NCI-H1694 treated with DMSO at 0.1 percent for 48 hours (cell line): ENCODE results near the gene TPPP2.

ENCODE experiments used
- DNase-seq: peaks from one replicate; lab custom pipeline; 2025; lab: John Stamatoyannopoulos, UW

The TPPP2 gene

GRCh38 chr14:21057803-21058675 is 28.0 kb downstream of the TPPP2 start, which contains the start of gene RNASE8:
Gene RNASE8, plus strand, starts transcription at chr14:21057822. Its CDS starts 71 bp downstream, at chr14:21057893.
- DNase-seq = no peak

- DNase-seq = no peak
Measured at GRCh38 chr14:21058903-21059302, 28.9 kb downstream of the TPPP2 start.

DNA sequence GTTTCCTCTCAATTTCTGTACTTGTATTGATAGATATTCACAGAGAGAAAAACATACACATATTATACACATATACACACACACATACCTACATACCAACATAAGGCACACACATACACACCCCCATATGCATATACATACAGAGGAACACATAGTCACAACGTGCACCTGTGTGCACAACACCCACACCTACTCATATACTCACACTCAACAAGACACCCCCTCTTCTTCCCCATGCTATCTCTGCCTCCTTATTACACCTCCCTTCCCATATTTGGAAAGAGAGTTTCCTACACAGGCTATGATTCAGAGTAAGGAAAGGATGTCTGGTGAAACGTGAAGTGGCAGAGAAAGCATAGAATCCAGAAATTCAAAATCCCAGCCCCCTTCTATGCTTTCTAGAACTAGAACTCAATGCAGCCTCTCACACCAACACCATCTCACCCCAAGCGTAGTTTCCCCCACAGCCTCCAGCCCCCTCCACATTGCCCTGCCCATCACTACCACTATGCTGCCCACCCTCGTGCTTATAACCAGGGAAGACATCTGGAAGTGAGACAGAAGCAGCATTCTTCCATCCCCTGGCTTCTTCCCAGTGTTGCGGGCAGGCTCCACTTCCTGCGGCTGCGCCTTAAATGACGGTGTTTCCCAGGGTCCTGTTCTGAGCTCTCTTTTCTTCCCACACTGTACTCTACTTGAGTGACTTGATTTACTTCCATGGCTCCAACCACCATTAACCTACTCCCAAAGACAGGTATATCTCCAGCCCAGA is 30.0 kb downstream of the TPPP2 start:
- DNase-seq = no peak

DNA sequence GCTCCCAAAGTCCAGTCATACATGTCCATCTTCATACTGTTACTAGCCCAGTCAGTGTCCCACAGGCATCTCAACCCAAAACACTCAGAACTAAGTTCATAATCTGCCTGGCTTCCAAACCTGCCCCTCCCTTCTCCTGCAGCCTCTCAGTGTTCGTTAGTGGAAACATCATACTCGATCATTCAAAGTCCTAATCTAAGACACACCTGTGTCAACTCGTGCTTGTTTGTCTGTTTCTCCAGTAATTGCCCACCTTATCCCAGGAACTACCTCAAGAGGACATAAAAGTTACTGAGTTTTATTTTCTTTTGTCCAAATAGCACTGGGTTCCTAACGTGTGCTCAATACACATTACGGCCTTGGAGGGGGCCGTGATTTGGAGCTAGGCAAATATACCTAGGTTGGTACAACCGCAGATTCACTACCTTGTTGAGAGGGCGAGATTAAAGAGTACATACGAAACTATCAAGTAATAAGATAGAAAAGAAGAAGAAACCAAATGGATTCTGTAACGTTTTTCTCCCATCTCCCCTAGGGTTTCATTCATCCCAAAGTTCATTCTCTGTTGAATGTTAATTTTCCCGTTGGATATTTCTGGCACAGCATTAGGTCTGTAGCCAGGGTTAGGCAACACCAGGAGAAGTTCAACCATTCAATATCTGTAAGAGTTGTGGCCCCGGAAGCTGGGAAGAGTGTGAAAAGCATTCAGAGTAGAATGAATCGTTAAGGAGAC is 30.8 kb downstream of the TPPP2 start:
- no peak for DNase-seq

DNA sequence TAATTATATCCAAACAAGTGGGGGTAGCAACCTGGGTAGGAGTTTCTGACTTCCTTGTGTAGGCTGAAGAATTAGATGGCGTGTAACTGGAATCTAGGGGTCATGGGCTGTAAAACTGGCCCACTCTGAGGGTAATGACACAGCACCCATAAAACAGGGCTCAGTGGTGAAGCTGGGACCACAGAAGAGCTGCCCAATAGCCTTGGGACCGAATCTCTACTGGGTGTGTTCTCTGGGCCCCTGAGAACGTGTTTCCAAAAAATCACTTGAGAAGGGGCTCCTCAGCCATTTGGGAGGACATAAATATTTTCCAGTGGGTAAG is 31.3 kb downstream of the TPPP2 start:
- no peak for DNase-seq

DNA sequence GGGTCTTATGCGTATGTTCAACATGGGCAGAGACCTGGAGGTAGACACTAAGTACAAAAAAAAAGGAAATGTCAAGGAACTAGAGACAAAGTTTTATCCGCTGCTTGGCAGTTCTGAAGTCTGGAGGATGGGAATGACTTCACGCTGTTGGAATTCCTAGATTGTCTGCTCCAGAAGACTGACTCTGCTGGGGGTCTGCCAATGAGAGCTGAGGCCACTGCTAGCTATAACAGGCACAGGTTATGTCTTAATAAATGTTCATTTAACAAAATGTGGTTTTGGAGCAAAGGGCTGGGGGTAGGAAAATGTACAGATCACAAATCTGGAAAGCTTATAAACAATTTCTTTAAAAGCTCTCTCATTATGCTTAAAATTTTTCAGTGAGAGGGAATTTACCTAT is 33.5 kb downstream of the TPPP2 start:
- DNase-seq = no peak

GRCh38 chr14:21066882-21067502 is 37.0 kb downstream of the TPPP2 start:
- DNase-seq = peak; percentile 31

DNA sequence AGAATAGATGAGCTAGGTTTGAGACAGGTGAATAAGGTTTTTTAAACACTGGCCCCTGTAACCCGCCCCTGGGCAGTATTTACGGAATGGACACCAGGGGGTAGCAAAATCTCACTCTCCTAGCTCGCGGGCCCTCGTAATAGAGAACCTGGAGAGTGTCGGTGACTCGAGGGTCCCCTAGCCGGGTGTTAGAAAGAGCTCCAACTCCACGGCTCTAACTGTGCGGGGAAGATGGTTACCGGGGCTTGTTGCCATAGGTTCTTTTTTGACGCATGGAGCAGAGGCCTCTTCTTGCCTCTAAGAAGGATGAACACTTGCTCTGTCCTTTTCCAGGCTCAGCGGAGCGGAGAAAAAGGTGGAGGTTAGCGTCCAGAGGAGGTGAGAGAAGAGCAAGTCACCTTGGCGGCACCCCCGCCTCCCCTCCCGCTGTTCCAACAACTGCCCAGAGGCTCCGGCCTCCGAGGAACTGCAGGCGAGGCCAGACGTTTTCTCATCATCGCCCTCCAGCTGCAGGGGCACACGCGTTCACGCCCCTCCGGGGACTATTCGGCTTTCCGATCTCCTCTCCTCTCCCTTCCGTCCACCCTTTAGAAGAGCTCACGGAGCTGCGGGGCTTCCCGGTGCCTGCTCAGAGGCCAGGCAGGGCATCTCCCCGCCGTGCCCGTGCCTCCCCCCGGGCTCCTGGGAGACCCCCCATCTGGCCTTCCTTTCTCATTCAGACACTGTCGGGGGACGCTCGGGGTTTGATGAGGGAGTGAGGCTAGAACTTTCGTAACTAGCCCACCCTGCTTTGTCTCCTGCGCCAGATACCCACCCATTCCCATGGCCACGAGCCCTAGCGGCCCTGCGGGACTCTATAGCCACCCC is 38.7 kb downstream of the TPPP2 start:
- DNase-seq = peak; percentile 79

- DNase-seq = peak; percentile 36
Measured at GRCh38 chr14:21069388-21070082, 39.5 kb downstream of the TPPP2 start.

DNA sequence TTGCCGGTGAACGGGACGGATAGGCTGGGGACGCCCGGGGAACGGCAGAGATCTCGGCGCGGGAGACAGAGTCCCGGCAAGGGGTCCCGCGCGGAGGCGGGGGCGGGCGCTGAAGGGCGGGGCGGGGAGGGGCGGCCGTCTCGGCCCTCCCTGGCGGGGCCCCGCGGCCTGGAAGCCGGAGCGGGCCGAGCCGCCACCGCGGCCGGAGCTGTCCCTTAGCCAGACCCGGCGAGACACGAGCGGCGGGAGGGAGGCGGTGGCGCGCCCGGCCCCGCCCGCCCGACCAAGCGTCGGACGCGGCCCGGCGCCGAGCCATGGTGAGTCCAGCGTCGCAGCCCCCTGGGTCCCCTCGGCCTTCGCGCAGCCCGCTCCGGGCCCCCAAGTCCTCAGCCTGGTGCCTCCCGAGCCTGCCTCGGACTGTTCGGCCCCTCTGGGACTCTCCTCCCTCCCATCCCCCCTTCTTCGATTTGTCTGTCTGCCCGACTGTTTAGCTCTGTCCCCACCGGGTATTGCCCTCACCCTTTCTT is 40.1 kb downstream of the TPPP2 start, which contains the start of gene ARHGEF40:
ARHGEF40 (plus strand) TSS at position 222 of the 527 bp plus-strand sequence; CDS start at position 315, 93 bp downstream.
- no peak for DNase-seq

- DNase-seq = no peak
Measured at GRCh38 chr14:21070610-21071224, 40.7 kb downstream of the TPPP2 start.

DNA sequence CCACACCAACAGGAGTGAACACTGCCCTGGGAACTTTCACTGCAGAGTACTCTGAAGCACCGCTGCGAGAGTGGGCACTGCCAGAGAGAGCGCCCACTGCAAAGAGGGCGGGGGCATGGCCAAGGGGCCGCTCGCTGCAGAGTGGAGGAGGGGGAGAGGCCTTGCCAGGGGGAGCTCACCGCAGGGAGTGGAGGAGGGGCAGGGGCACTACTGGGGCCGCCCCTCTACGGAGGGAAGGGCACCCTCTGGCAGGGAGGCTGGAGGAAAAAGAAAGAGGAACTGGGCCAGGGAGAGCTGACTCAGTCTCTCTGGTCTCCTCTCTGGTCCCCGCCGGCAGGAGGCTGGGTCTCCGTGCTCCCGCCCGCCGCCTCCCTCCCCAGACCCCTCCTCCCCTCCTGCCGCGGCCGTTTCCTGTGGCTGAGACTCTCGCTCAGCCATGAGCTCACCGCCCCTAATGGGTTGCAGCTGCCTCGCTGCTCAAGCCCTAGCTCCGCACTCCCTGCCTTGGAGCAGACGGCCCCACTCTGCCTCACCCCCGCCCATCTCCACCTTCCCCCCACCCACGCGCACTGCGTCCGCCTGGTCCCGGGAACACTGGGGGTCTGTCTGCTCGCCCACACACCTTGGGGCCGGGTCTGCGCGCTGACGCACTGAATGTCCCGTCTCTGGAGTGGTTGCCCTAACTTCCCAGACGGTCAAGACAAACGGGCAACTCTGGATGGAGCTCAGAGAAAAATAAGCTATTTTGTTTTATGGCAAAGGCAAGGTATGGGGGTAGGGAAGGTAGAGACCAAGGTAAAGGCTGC is 41.4 kb downstream of the TPPP2 start:
- peak; percentile 6 for DNase-seq

- DNase-seq = no peak
Measured at GRCh38 chr14:21072031-21072473, 42.0 kb downstream of the TPPP2 start.

- DNase-seq = no peak
Measured at GRCh38 chr14:21072781-21073339, 42.8 kb downstream of the TPPP2 start.

DNA sequence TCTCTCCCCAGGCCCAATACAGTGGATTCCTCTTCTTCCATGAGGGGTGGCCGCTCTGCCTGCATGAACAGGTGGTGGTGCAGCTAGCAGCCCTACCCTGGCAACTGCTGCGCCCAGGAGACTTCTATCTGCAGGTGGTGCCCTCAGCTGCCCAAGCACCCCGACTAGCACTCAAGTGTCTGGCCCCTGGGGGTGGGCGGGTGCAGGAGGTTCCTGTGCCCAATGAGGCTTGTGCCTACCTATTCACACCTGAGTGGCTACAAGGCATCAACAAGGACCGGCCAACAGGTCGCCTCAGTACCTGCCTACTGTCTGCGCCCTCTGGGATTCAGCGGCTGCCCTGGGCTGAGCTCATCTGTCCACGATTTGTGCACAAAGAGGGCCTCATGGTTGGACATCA is 43.9 kb downstream of the TPPP2 start:
- DNase-seq = no peak

DNA sequence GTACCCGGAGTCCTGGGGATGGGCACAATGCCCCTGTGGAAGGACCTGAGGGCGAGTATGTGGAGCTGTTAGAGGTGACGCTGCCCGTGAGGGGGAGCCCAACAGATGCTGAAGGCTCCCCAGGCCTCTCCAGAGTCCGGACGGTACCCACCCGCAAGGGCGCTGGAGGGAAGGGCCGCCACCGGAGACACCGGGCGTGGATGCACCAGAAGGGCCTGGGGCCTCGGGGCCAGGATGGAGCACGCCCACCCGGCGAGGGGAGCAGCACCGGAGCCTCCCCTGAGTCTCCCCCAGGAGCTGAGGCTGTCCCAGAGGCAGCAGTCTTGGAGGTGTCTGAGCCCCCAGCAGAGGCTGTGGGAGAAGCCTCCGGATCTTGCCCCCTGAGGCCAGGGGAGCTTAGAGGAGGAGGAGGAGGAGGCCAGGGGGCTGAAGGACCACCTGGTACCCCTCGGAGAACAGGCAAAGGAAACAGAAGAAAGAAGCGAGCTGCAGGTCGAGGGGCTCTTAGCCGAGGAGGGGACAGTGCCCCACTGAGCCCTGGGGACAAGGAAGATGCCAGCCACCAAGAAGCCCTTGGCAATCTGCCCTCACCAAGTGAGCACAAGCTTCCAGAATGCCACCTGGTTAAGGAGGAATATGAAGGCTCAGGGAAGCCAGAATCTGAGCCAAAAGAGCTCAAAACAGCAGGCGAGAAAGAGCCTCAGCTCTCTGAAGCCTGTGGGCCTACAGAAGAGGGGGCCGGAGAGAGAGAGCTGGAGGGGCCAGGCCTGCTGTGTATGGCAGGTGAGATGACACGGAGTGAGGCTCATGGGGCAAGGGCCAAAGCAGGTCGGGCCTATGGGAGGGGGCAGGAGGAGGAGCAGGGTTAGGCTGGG is 44.6 kb downstream of the TPPP2 start:
- DNase-seq = no peak

GRCh38 chr14:21075719-21076437 is 45.9 kb downstream of the TPPP2 start:
- no peak for DNase-seq
